Trophoblast cell (in vitro differentiated cells and primary cell): ENCODE results near the gene WSCD2.
A peak's percentile ranks its signal among the peaks of the same experiment; 100 is the strongest.

Source experiments
- DNase-seq, 2 donors: peaks; one replicate each; pipeline ENCODE4 v3.0.0-alpha.2; 2016
- H2AFZ ChIP-seq: 2 replicates; pipeline ENCODE4 v1.6.1; 2013; ENCODE audit warnings: low read length, moderate library complexity, mild to moderate bottlenecking; ENCODE audit not compliant: insufficient read depth, poor library complexity
- H2AK5ac ChIP-seq: 2 replicates; pipeline ENCODE4 v1.6.1; 2013; ENCODE audit warnings: mild to moderate bottlenecking, low read length
- H2BK120ac ChIP-seq: 2 replicates; pipeline ENCODE4 v1.6.1; 2013; ENCODE audit warnings: low read length, mild to moderate bottlenecking, moderate library complexity; ENCODE audit not compliant: insufficient read depth, poor library complexity
- H2BK12ac ChIP-seq: 2 replicates; pipeline ENCODE4 v1.6.1; 2013; ENCODE audit warnings: mild to moderate bottlenecking, low read length, moderate library complexity
- H2BK5ac ChIP-seq: 2 replicates; pipeline ENCODE4 v1.6.1; 2013; ENCODE audit warnings: low read length, low read depth, moderate library complexity, mild to moderate bottlenecking; ENCODE audit not compliant: poor library complexity
- H3K14ac ChIP-seq: 2 replicates; pipeline ENCODE4 v1.6.1; 2013; ENCODE audit warnings: mild to moderate bottlenecking, low read length
- H3K18ac ChIP-seq: 2 replicates; pipeline ENCODE4 v1.6.1; 2013; ENCODE audit warnings: mild to moderate bottlenecking, low read length
- H3K23ac ChIP-seq: 2 replicates; pipeline ENCODE4 v1.6.1; 2013; ENCODE audit warnings: low read length
- H3K27ac ChIP-seq: 2 replicates; pipeline ENCODE4 v1.5.1; 2013; ENCODE audit warnings: low read depth, mild to moderate bottlenecking, inconsistent platforms, low read length, moderate library complexity
- H3K27me3 ChIP-seq: 2 replicates; pipeline ENCODE4 v1.6.1; 2013; ENCODE audit warnings: inconsistent platforms, mild to moderate bottlenecking, low read length, moderate library complexity; ENCODE audit not compliant: insufficient read depth
- H3K36me3 ChIP-seq, 2 experiments: 1 replicate in 1 of 2; 2 replicates in 1 of 2; pipeline ENCODE4 v1.6.1; 2013; ENCODE audit warnings: low read length in 2 of 2, mild to moderate bottlenecking in 2 of 2, moderate library complexity in 1 of 2; ENCODE audit not compliant: insufficient read depth in 2 of 2, control insufficient read depth in 1 of 2
- H3K4ac ChIP-seq: 2 replicates; pipeline ENCODE4 v1.6.1; 2013; ENCODE audit warnings: low read depth, mild to moderate bottlenecking, low read length, moderate library complexity
- H3K4me1 ChIP-seq, 2 experiments: 1 replicate in 1 of 2; 2 replicates in 1 of 2; pipeline ENCODE4 v1.6.1; 2013; ENCODE audit warnings: low read length in 2 of 2, mild to moderate bottlenecking in 2 of 2, moderate library complexity in 1 of 2; ENCODE audit not compliant: insufficient read depth in 2 of 2, control insufficient read depth in 1 of 2
- H3K4me2 ChIP-seq: 2 replicates; pipeline ENCODE4 v1.6.1; 2013; ENCODE audit warnings: inconsistent platforms, mild to moderate bottlenecking, low read length, moderate library complexity
- H3K4me3 ChIP-seq: 2 replicates; pipeline ENCODE4 v1.5.1; 2013; ENCODE audit warnings: mild to moderate bottlenecking, low read depth, low read length, inconsistent platforms
- H3K79me1 ChIP-seq: one replicate; pipeline ENCODE4 v1.6.1; 2013; ENCODE audit warnings: low read length
- H3K79me2 ChIP-seq: 2 replicates; pipeline ENCODE4 v1.6.1; 2013; ENCODE audit warnings: low read length, mild to moderate bottlenecking; ENCODE audit not compliant: control insufficient read depth, insufficient read depth, poor library complexity
- H3K9ac ChIP-seq: 2 replicates; pipeline ENCODE4 v1.6.1; 2013; ENCODE audit warnings: mild to moderate bottlenecking, low read length
- H3K9me3 ChIP-seq: 2 replicates; pipeline ENCODE4 v1.6.1; 2013; ENCODE audit warnings: low read depth, mild to moderate bottlenecking, control low read depth, inconsistent platforms, low read length; ENCODE audit not compliant: insufficient read depth
- H4K12ac ChIP-seq: 2 replicates; pipeline ENCODE4 v1.6.1; 2013; ENCODE audit warnings: low read depth, mild to moderate bottlenecking, low read length, moderate library complexity
- H4K8ac ChIP-seq: 2 replicates; pipeline ENCODE4 v1.6.1; 2013; ENCODE audit warnings: low read depth, mild to moderate bottlenecking, low read length, moderate library complexity
- H4K91ac ChIP-seq: one replicate; pipeline ENCODE4 v1.6.1; 2013; ENCODE audit warnings: low read depth, mild to moderate bottlenecking, low read length, moderate library complexity
- WGBS: extraction: QIAGEN DNeasy Blood & Tissue Kit; methylation state at CpG from one replicate; pipeline ENCODE4 v1.1.7; 2013; ENCODE audit warnings: missing lambda C conversion rate; ENCODE audit not compliant: insufficient read length, insufficient coverage; ENCODE audit errors: extremely low coverage; 5-methylcytosine and 5-hydroxymethylcytosine counted together

The WSCD2 gene

GRCh38 chr12:108099073-108099472 lies 30.0 kb upstream of the WSCD2 start:
- Histone ChIP-seq H3K4me1 (no peaks in the 10 kb centered on the region), H3K9me3 (no peaks in the 10 kb centered on the region), H2AK5ac (no peak overlapping the region), H3K79me2 (no peaks in the 10 kb centered on the region), H3K9ac (no peak overlapping the region), H3K36me3 (no peaks in the 10 kb centered on the region), H3K27ac (no peak overlapping the region), H4K91ac (no peak overlapping the region), H2BK12ac (no peak overlapping the region), H3K23ac (no peak overlapping the region), H4K8ac (no peak overlapping the region), H3K14ac (no peak overlapping the region), H2BK5ac (no peak overlapping the region), H2AFZ (no peak overlapping the region), H2BK120ac (no peak overlapping the region), H3K4me2 (no peak overlapping the region), H4K12ac (no peak overlapping the region), H3K18ac (no peak overlapping the region), H3K4ac (no peak overlapping the region), H3K79me1 (no peaks in the 10 kb centered on the region), H3K4me3 (no peak overlapping the region), H3K27me3 (no peaks in the 10 kb centered on the region)
- WGBS: no CpG with 5 or more reads among the region's 3 CpGs
- peak in 1 of 2 donors; percentile 30 for DNase-seq

DNA sequence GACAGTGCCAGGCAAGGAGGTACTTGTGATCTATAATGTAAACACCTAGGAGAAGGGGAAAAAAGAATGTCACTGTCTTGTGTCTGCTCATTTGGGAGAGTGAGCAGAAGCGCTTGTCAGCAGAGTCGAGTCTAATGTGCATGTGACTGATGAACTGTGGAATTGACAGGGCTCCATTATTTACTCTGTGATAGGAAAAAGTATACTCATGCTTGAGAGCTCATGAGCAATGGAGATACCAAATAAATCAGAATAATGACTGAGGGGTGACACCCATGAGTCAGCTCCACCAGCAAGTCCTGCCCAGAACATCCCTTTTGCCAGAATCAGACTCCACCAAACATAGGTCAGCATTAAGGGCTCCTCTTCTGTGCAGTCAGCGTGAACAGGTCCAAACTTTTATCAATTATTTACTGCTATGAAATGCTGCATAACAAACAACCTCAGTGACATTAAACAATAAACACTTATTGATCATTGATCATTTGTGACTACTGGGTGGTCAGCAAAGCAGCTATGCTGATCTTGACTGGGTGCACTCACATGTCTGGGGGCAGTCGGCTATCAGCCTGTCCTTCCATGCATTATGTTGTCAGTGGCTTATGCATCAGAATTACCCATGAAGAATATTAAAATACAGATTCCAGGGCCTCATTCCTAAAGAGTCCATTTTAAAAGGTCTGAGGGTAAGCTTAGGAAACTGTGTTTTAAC lies 29.2 kb upstream of the WSCD2 start:
- H3K27ac ChIP-seq: no peak overlapping the region
- H3K9ac ChIP-seq: no peak overlapping the region
- no peak overlapping the region for H3K23ac ChIP-seq
- H4K12ac ChIP-seq: no peak overlapping the region
- H3K4me2 ChIP-seq: no peak overlapping the region
- no peak overlapping the region for H4K8ac ChIP-seq
- no peaks in the 10 kb centered on the region for H3K36me3 ChIP-seq
- H2AK5ac ChIP-seq: no peak overlapping the region
- H3K79me2 ChIP-seq: no peaks in the 10 kb centered on the region
- no peaks in the 10 kb centered on the region for H3K4me1 ChIP-seq
- no peak overlapping the region for H3K4me3 ChIP-seq
- H3K27me3 ChIP-seq: no peaks in the 10 kb centered on the region
- no peak overlapping the region for H4K91ac ChIP-seq
- no peak overlapping the region for H3K4ac ChIP-seq
- no peaks in the 10 kb centered on the region for H3K79me1 ChIP-seq
- H3K9me3 ChIP-seq: no peaks in the 10 kb centered on the region
- no CpG with 5 or more reads among the region's 4 CpGs for WGBS
- H3K18ac ChIP-seq: no peak overlapping the region
- no peak overlapping the region for H2BK120ac ChIP-seq
- no peak overlapping the region for H2AFZ ChIP-seq
- no peak for DNase-seq
- H3K14ac ChIP-seq: no peak overlapping the region
- H2BK12ac ChIP-seq: no peak overlapping the region
- H2BK5ac ChIP-seq: no peak overlapping the region

- H3K4me3 ChIP-seq: no peak overlapping the region
- H4K8ac ChIP-seq: no peak overlapping the region
- H3K4ac ChIP-seq: no peak overlapping the region
- H2AK5ac ChIP-seq: no peak overlapping the region
- H3K27me3 ChIP-seq: no peaks in the 10 kb centered on the region
- no peak for DNase-seq
- no peak overlapping the region for H3K9ac ChIP-seq
- H3K36me3 ChIP-seq: no peaks in the 10 kb centered on the region
- no peak overlapping the region for H3K27ac ChIP-seq
- H2AFZ ChIP-seq: no peak overlapping the region
- no peak overlapping the region for H2BK5ac ChIP-seq
- no peak overlapping the region for H3K14ac ChIP-seq
- no peak overlapping the region for H3K23ac ChIP-seq
- no peaks in the 10 kb centered on the region for H3K79me2 ChIP-seq
- peaks cover 2% of the 10 kb centered on the region in 2 experiments for H3K4me1 ChIP-seq
- H2BK120ac ChIP-seq: no peak overlapping the region
- no peaks in the 10 kb centered on the region for H3K79me1 ChIP-seq
- no peak overlapping the region for H2BK12ac ChIP-seq
- no peak overlapping the region for H4K12ac ChIP-seq
- no peak overlapping the region for H4K91ac ChIP-seq
- WGBS: no CpG with 5 or more reads among the region's 3 CpGs
- no peak overlapping the region for H3K18ac ChIP-seq
- H3K9me3 ChIP-seq: no peaks in the 10 kb centered on the region
- H3K4me2 ChIP-seq: no peak overlapping the region
These were observed 27.4 kb upstream of the WSCD2 start for GRCh38 chr12:108101605-108102175.

DNA sequence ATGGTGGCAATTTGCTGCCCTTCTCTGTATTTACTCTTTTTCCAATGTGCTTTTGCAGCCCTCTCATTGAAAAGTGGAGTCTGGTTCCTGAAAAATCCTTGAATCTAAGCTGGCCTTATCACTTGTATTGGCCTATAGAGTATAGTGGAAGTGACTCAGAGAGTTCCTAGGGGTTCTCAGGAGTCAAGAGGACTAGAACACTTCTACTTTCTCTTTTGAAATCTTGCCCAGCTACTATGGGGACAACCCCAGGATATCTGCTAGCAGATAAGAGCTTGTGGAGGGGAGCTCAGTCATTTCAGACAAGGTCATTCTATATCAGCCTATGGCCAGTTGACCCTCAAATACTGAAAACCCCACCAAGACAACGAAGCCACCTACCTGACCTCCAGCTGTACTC lies 26.7 kb upstream of the WSCD2 start:
- Histone ChIP-seq H3K27me3 (no peaks in the 10 kb centered on the region), H3K4ac (no peak overlapping the region), H3K23ac (no peak overlapping the region), H4K8ac (no peak overlapping the region), H3K36me3 (no peaks in the 10 kb centered on the region), H3K4me2 (no peak overlapping the region), H3K18ac (no peak overlapping the region), H4K12ac (no peak overlapping the region), H3K9me3 (no peaks in the 10 kb centered on the region), H2BK120ac (no peak overlapping the region), H3K4me3 (no peak overlapping the region), H3K9ac (no peak overlapping the region), H2AK5ac (no peak overlapping the region), H3K27ac (no peak overlapping the region), H2BK12ac (no peak overlapping the region), H2BK5ac (no peak overlapping the region), H2AFZ (no peak overlapping the region), H4K91ac (no peak overlapping the region), H3K4me1 (peaks cover 6 to 8% of the 10 kb centered on the region in 2 experiments), H3K14ac (no peak overlapping the region), H3K79me2 (no peaks in the 10 kb centered on the region), H3K79me1 (no peaks in the 10 kb centered on the region)
- no peak for DNase-seq
- WGBS: no CpG with 5 or more reads among the region's 1 CpG
